Activated T-helper 1 cell treated with Interleukin-2 at 50 U/mL for 16 hours (primary cell): ENCODE measurements around the gene KSR2.
"Not testable (repeated sequence)": the region's sequence is repeated elsewhere in the genome, so short reads cannot be mapped to it uniquely, and the experiment has no call there.

ENCODE experiments used
- DNase-seq: peaks from one replicate; pipeline ENCODE4 v3.0.0-alpha.2; 2020; ENCODE audit warnings: low read depth

Gene KSR2

GRCh38 chr12:117821480-117822175, 147.2 kb downstream of the KSR2 start:
- no peak for DNase-seq

GRCh38 chr12:117820216-117820907, 148.4 kb downstream of the KSR2 start:
- DNase-seq, result no peak

GRCh38 chr12:117819160-117819559, 149.6 kb downstream of the KSR2 start:
- no peak for DNase-seq

- DNase-seq, result no peak
These were observed 150.4 kb downstream of the KSR2 start for GRCh38 chr12:117818400-117818799.

GRCh38 chr12:117809509-117809908, 159.3 kb downstream of the KSR2 start:
- no peak for DNase-seq

GRCh38 chr12:117807946-117808345, 160.8 kb downstream of the KSR2 start:
- DNase-seq, result no peak

GRCh38 chr12:117807355-117807754, 161.4 kb downstream of the KSR2 start:
- DNase-seq, result no peak

- no peak for DNase-seq
These were observed 162.9 kb downstream of the KSR2 start for GRCh38 chr12:117805865-117806264.

- DNase-seq, result no peak
These were observed 165.8 kb downstream of the KSR2 start for GRCh38 chr12:117803001-117803400.

GRCh38 chr12:117800711-117801110, 168.1 kb downstream of the KSR2 start:
- not testable (repeated sequence) for DNase-seq

- no peak for DNase-seq
These were observed 171.6 kb downstream of the KSR2 start for GRCh38 chr12:117797202-117797601.

GRCh38 chr12:117792877-117793424, 175.8 kb downstream of the KSR2 start:
- DNase-seq, result no peak

GRCh38 chr12:117792471-117792870, 176.3 kb downstream of the KSR2 start:
- DNase-seq, result no peak

- DNase-seq, result no peak
These were observed 177.8 kb downstream of the KSR2 start for GRCh38 chr12:117790948-117791347.

- DNase-seq, result no peak
These were observed 178.6 kb downstream of the KSR2 start for GRCh38 chr12:117790198-117790597.

GRCh38 chr12:117789195-117789912, 179.4 kb downstream of the KSR2 start:
- no peak for DNase-seq

GRCh38 chr12:117778656-117779055, 190.1 kb downstream of the KSR2 start:
- no peak for DNase-seq

- DNase-seq, result no peak
These were observed 193.6 kb downstream of the KSR2 start for GRCh38 chr12:117774941-117775775.

- no peak for DNase-seq
These were observed 199.9 kb downstream of the KSR2 start for GRCh38 chr12:117768860-117769259.

- DNase-seq, result no peak
These were observed 202.8 kb downstream of the KSR2 start for GRCh38 chr12:117766008-117766407.

- DNase-seq, result no peak
These were observed 206.6 kb downstream of the KSR2 start for GRCh38 chr12:117762143-117762542.
